22Rv1 (cell line): ENCODE results near the gene ZMPSTE24.

Experiments
- H3K27ac ChIP-seq: fragments of 450-650 bp; 2 replicates; pipeline ENCODE4 v1.5.1; 2017
- ZFX ChIP-seq: fragments of 450-650 bp; IDR thresholded peaks from 2 replicates; pipeline ENCODE4 v1.6.1; 2017; ENCODE audit warnings: antibody characterized with exemption, borderline replicate concordance
- TF ChIP-seq, protein P1 (sequence below): fragments of 450-650 bp; IDR thresholded peaks from 2 replicates; pipeline ENCODE4 v1.5.1; 2017; ENCODE audit warnings: mild to moderate bottlenecking

ZMPSTE24 gene

DNA sequence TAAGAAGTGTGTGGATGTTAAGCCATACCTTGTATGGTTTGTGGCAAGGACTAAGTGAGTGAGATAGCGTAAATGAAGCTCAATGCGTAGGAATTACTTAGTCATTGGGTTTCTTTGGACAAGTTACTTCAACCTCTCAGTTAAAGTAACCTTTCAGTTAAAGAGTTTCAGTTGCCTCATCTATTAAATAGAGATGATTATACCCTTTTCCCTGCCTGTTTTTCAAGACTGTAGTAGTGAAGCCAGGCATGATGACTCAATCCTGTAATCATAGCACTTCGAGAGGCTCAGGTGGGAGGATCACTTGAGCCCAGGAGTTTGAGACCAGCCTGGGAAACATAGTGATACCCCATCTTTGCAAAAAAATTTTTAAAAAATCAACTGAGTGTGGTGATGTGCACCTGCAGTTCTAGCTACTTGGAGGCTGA lies 6.3 kb downstream of the ZMPSTE24 start:
- TF ChIP-seq, protein P1, sequence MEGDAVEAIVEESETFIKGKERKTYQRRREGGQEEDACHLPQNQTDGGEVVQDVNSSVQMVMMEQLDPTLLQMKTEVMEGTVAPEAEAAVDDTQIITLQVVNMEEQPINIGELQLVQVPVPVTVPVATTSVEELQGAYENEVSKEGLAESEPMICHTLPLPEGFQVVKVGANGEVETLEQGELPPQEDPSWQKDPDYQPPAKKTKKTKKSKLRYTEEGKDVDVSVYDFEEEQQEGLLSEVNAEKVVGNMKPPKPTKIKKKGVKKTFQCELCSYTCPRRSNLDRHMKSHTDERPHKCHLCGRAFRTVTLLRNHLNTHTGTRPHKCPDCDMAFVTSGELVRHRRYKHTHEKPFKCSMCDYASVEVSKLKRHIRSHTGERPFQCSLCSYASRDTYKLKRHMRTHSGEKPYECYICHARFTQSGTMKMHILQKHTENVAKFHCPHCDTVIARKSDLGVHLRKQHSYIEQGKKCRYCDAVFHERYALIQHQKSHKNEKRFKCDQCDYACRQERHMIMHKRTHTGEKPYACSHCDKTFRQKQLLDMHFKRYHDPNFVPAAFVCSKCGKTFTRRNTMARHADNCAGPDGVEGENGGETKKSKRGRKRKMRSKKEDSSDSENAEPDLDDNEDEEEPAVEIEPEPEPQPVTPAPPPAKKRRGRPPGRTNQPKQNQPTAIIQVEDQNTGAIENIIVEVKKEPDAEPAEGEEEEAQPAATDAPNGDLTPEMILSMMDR: no peak
- TF ChIP-seq ZFX: no peak
- no peak overlapping the region for H3K27ac ChIP-seq

- TF ChIP-seq ZFX: no peak
- TF ChIP-seq, protein P1: no peak
- H3K27ac ChIP-seq: no peak overlapping the region
These were observed 7.3 kb downstream of the ZMPSTE24 start for GRCh38 chr1:40265298-40265697.

DNA sequence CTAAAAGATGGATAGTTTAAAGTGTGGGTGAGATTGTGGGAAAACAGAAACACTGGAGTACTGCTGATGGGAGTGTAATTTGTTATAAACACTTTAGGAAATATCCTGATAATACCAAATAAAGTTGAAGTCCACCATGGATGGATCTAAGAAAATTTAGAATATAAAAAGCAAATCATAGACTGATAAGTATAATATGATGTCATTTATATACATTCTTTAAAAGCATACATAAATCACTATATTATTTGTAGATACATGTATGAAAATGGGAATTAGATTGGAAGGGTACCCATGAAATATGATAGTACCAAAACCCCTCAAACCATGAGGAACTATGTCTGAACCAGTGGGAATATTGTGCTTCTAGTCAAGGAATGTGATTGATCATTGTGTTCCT lies 7.9 kb downstream of the ZMPSTE24 start:
- TF ChIP-seq, protein P1: no peak
- no peak for TF ChIP-seq ZFX
- H3K27ac ChIP-seq: no peak overlapping the region

- no peak for TF ChIP-seq ZFX
- TF ChIP-seq, protein P1: no peak
- no peak overlapping the region for H3K27ac ChIP-seq
These were observed 8.9 kb downstream of the ZMPSTE24 start for GRCh38 chr1:40266786-40267535.

DNA sequence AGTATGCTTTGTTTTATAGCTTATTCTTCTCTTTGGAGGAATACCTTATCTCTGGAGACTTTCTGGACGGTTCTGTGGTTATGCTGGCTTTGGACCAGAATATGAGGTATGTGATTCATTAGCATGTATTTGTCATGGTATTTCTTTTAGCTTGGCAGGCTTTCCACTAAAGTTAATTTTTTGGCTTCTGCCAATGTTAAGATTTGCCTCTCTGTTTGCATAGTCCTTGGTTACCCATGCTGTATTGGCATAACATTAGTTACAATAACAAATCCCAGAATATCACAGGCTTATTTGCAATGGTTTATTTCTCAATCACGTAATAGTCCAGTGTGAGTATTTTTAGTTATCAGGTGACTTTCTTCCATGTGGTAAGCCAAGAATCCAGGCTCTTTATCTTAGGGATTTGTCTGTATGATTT lies 9.7 kb downstream of the ZMPSTE24 start:
- TF ChIP-seq ZFX: no peak
- TF ChIP-seq, protein P1: no peak
- no peak overlapping the region for H3K27ac ChIP-seq

GRCh38 chr1:40268211-40268610 lies 10.2 kb downstream of the ZMPSTE24 start:
- H3K27ac ChIP-seq: no peak overlapping the region
- TF ChIP-seq ZFX: no peak
- TF ChIP-seq, protein P1: no peak

DNA sequence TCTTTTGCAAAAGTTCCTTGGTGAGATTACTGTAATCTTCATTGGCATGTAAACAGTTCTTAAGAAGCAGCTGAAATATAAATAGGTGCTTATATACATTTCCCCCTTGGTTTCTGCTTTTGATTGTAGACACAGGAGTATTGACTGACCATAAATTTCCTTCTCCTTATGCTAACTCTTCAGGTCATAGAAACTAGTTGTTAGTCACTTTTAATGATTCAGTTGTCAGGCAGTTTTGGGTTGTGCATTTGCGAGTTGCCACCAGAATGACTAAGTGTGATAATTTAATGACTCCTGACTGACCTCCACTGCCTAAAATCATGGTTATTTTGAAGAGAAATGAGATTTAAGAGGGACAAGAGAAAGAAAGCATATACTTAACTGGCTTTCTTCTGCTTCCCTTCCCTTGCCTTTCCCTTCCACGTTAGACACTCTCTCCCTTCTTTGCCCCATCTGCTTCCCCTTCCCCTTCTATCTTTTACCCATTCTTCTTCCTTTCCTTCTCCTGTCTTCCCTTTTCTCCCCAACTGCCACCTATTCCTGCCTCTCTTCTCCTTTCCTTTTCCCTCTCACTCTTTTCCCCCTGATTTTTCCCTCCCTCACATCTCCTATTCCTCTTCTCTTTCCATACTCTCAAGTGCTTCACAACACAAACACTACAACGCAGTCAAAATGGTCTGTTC lies 12.3 kb downstream of the ZMPSTE24 start:
- TF ChIP-seq, protein P1: no peak
- TF ChIP-seq ZFX: no peak
- H3K27ac ChIP-seq: no peak overlapping the region
